Stimulated activated CD4-positive, alpha-beta T cell treated with anti-CD3 and anti-CD28 coated beads, Interleukin-4, amount 100 ng/mL, for 4 hours (primary cell): Measurements from ENCODE around the gene ATG7.

Source experiments
- DNase-seq, 2 experiments: peaks; one replicate each; pipeline ENCODE4 v3.0.0-alpha.2; 2020

Gene ATG7

GRCh38 chr3:11556851-11557644 lies 284.9 kb downstream of the ATG7 start:
- no peak for DNase-seq

GRCh38 chr3:11558002-11558401 lies 285.8 kb downstream of the ATG7 start:
- no peak for DNase-seq

- no peak for DNase-seq
Measured at GRCh38 chr3:11558411-11558903, 286.3 kb downstream of the ATG7 start.

- no peak for DNase-seq
Measured at GRCh38 chr3:11558918-11559815, 287.0 kb downstream of the ATG7 start.

GRCh38 chr3:11559816-11560633 lies 287.8 kb downstream of the ATG7 start:
- no peak for DNase-seq

- no peak for DNase-seq
Measured at GRCh38 chr3:11560746-11561145, 288.5 kb downstream of the ATG7 start.

- no peak for DNase-seq
Measured at GRCh38 chr3:11562277-11562881, 290.2 kb downstream of the ATG7 start.

GRCh38 chr3:11563159-11563864 lies 291.1 kb downstream of the ATG7 start:
- no peak for DNase-seq

GRCh38 chr3:11563865-11564185 lies 291.6 kb downstream of the ATG7 start:
- no peak for DNase-seq

GRCh38 chr3:11564577-11565001 lies 292.4 kb downstream of the ATG7 start:
- DNase-seq, result no peak

GRCh38 chr3:11565072-11565471 lies 292.9 kb downstream of the ATG7 start:
- DNase-seq, result no peak

- no peak for DNase-seq
Measured at GRCh38 chr3:11565492-11565891, 293.3 kb downstream of the ATG7 start.

GRCh38 chr3:11565932-11566331 lies 293.7 kb downstream of the ATG7 start:
- DNase-seq, result no peak

- DNase-seq, result no peak
Measured at GRCh38 chr3:11566478-11566877, 294.3 kb downstream of the ATG7 start.

GRCh38 chr3:11566916-11567315 lies 294.7 kb downstream of the ATG7 start:
- no peak for DNase-seq

- DNase-seq, result no peak
Measured at GRCh38 chr3:11567516-11568467, 295.6 kb downstream of the ATG7 start.

GRCh38 chr3:11568503-11569155 lies 296.4 kb downstream of the ATG7 start:
- no peak for DNase-seq

- DNase-seq, result no peak
Measured at GRCh38 chr3:11569156-11569741, 297.1 kb downstream of the ATG7 start.

- no peak for DNase-seq
Measured at GRCh38 chr3:11570251-11570650, 298.1 kb downstream of the ATG7 start.
